Natural killer cell treated with Interleukin-12 subunit alpha and Interleukin-12 subunit beta and Interleukin-15 and Interleukin-18, amount 100 ng/mL, for 72 hours (primary cell): Measurements from ENCODE around the gene OMP. TPM values are rescaled to one million over a fixed set of nuclear protein-coding genes. Genes with fewer than 3 reads are reported as not detected.
"Not testable (repeated sequence)": the region's sequence is repeated elsewhere in the genome, so short reads cannot be mapped to it uniquely, and the experiment has no call there.

Experiments
- ATAC-seq, 2 donors: fragments of 150-1000 bp; cut with Tn5 transposase in 1 of 2; sonication (Bioruptor Pico), chemical (Tn5 transposase) in 1 of 2; 2 replicates each; pipeline ENCODE4 v1.10.0; 2021
- DNase-seq: peaks from one replicate; pipeline ENCODE4 v3.0.0; 2022; ENCODE audit warnings: low spot score
- H3K27ac Mint-ChIP-seq, 2 donors: 1 replicate in 1 of 2; 2 replicates in 1 of 2; pipeline ENCODE4 v1.8.0; 2022; ENCODE audit warnings: mixed read lengths in 2 of 2, mild to moderate bottlenecking in 1 of 2, moderate library complexity in 1 of 2
- H3K27me3 Mint-ChIP-seq, 2 donors: 1 replicate in 1 of 2; 2 replicates in 1 of 2; pipeline ENCODE4 v1.8.0; 2022; ENCODE audit warnings: mixed read lengths in 2 of 2
- H3K36me3 Mint-ChIP-seq: one replicate; pipeline ENCODE4 v1.8.0; 2022; ENCODE audit warnings: mixed read lengths
- H3K4me1 Mint-ChIP-seq, 2 donors: 1 replicate in 1 of 2; 2 replicates in 1 of 2; pipeline ENCODE4 v1.8.0; 2022; ENCODE audit warnings: low read depth in 2 of 2, mixed read lengths in 2 of 2, mild to moderate bottlenecking in 1 of 2
- H3K4me3 Mint-ChIP-seq: one replicate; pipeline ENCODE4 v1.8.0; 2022; ENCODE audit warnings: mixed read lengths
- H3K9me3 Mint-ChIP-seq: 2 replicates; pipeline ENCODE4 v1.8.0; 2022; ENCODE audit warnings: mixed read lengths
- total RNA-seq, 2 donors: library from RNA; stranded (reverse); gene quantifications; one replicate each; pipeline ENCODE4 v1.2.3, GENCODE V29; 2022

The OMP gene
- total RNA-seq, 2 donors from 2014 or later = not detected

DNA sequence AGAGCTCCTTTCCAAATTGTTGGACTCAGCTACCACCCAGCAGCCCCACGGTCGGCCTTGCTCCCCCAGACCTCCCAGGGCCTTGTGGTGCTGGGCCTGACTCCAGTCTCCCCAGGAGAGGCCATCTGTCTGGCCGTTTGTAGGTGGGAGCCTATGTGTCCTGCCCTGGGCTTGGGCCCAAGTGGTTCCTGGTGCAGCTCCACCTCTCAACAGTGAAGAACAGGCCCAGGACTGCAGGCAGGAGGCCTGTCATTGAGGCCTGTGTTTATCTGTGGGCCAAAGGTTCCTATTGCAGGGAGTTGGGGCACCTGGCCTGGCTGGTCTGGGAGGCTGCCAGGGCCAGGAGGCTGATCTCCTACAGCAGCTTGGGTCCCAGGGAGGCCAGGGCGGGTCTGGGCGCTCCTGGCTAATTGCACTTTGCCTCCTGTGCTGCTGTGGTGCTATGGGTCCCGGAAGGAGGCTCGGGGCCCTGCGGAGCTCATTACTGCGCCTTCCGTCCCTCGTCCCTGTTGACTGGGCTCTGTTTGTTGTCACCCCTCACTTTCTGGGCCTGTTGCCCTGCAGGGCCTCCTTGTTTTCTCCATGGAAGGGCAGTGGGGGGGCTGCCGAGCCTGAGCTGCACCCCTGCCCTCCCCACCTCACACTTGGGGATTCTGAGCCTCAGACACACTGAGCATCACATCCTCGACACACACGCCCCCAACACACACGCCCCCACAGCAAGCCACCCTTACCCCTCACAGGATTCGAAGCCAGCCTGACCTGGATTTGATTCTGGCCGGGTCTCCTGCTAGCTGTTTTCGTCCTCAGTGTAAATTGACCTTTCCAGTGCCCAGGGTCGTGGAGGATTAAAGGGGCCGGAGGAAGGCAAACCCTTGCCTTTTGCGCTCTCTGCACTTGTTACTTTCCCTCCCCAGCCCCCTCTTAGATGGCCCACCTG, 6.8 kb upstream of the OMP start:
- Mint-ChIP-seq H3K27ac (no peak overlapping the region), H3K4me3 (no peak overlapping the region), H3K36me3 (no peaks in the 10 kb centered on the region), H3K9me3 (no peaks in the 10 kb centered on the region), H3K27me3 (no peaks in the 10 kb centered on the region), H3K4me1 (peaks cover 0 to 4% of the 10 kb centered on the region in 2 donors)
- DNase-seq = no peak
- ATAC-seq = no peak

DNA sequence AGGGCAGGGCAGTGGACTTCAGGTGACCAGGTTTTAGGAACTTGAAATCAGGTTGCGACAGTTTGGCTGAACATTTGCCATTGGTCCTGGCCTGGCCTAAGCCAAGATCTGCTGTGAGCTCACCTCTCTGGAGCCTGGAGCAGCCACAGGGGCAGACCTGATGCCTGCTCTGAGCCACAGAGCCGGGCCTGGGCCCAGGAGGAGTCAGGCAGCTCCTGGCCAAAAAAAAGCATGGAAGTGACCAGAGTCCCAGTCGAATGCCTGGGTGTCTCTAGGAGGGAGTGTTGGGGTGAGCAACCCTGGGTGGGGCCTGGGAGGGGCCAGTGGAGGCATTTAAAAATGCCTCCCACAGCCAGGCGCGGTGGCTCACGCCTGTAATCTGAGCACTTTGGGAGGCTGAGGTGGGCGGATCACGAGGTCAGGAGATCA, 6.0 kb upstream of the OMP start:
- Mint-ChIP-seq H3K27me3 (no peaks in the 10 kb centered on the region), H3K4me1 (peaks cover 0 to 5% of the 10 kb centered on the region in 2 donors), H3K27ac (no peak overlapping the region), H3K9me3 (no peaks in the 10 kb centered on the region), H3K4me3 (no peak overlapping the region), H3K36me3 (no peaks in the 10 kb centered on the region)
- no peak for DNase-seq
- ATAC-seq = no peak

GRCh38 chr11:77097180-77097579, 5.5 kb upstream of the OMP start:
- not testable (repeated sequence) for ATAC-seq, H3K4me1 Mint-ChIP-seq, H3K27me3 Mint-ChIP-seq, H3K36me3 Mint-ChIP-seq, H3K27ac Mint-ChIP-seq, H3K9me3 Mint-ChIP-seq, H3K4me3 Mint-ChIP-seq
- DNase-seq = peak; percentile 8

- H3K4me1 Mint-ChIP-seq = peaks cover 0 to 5% of the 10 kb centered on the region in 2 donors
- ATAC-seq (no peak), DNase-seq (no peak)
Measured at GRCh38 chr11:77100166-77101042, 2.2 kb upstream of the OMP start.

DNA sequence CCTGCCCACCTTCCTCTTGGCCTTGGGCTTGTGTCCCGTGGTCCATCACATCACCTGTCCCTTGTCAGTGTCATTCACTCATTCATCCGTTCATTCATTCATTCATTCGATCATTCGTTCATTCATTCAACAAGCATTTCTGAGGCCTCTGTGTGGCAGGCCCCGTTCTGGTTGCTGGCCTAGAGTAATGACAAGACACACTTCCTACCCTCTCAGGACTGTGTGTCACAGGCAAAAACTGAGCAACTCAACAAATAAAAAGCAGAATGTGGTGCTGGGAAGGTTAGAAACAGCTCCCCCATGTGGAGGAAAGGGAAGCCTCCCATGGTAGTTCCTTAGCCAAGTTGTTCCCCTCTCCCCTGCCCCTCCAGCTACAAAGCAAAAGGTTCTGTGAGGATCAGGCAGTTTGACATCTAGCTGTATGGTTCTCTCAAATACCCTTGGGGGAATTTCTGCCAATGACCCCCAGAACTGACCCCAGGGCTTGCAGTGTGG, 1.6 kb upstream of the OMP start:
- Mint-ChIP-seq H3K4me1 (peaks cover 0 to 5% of the 10 kb centered on the region in 2 donors), H3K4me3 (no peak overlapping the region), H3K27ac (no peak overlapping the region), H3K27me3 (no peaks in the 10 kb centered on the region), H3K9me3 (no peaks in the 10 kb centered on the region), H3K36me3 (no peaks in the 10 kb centered on the region)
- no peak for ATAC-seq
- DNase-seq = peak; percentile 18

More at GRCh38 chr11:77100166-77101042, 2.2 kb upstream of the OMP start:
- Mint-ChIP-seq H3K27ac (no peak overlapping the region), H3K9me3 (no peaks in the 10 kb centered on the region), H3K36me3 (no peaks in the 10 kb centered on the region), H3K4me3 (no peak overlapping the region), H3K27me3 (no peaks in the 10 kb centered on the region)

GRCh38 chr11:77103319-77103718, 679 bp downstream of the OMP start:
- peaks cover 0 to 5% of the 10 kb centered on the region in 2 donors for H3K4me1 Mint-ChIP-seq
- DNase-seq (no peak), ATAC-seq (no peak)
- H3K4me3 Mint-ChIP-seq = no peak overlapping the region
- H3K9me3 Mint-ChIP-seq = no peaks in the 10 kb centered on the region
- peak overlapping the region in 1 of 2 donors; percentile 12 for H3K27ac Mint-ChIP-seq
- H3K27me3 Mint-ChIP-seq = no peaks in the 10 kb centered on the region
- H3K36me3 Mint-ChIP-seq = no peaks in the 10 kb centered on the region

- ATAC-seq (no peak), DNase-seq (no peak)
- no peak overlapping the region for H3K4me3 Mint-ChIP-seq
- H3K27ac Mint-ChIP-seq = no peak overlapping the region
- H3K27me3 Mint-ChIP-seq = no peaks in the 10 kb centered on the region
- no peaks in the 10 kb centered on the region for H3K36me3 Mint-ChIP-seq
- peaks cover 0 to 5% of the 10 kb centered on the region in 2 donors for H3K4me1 Mint-ChIP-seq
- no peaks in the 10 kb centered on the region for H3K9me3 Mint-ChIP-seq
Measured at GRCh38 chr11:77104727-77105126, 2.1 kb downstream of the OMP start.

GRCh38 chr11:77106321-77106720, 3.7 kb downstream of the OMP start:
- Mint-ChIP-seq H3K27me3 (no peaks in the 10 kb centered on the region), H3K9me3 (no peaks in the 10 kb centered on the region), H3K27ac (no peak overlapping the region), H3K4me1 (no peaks in the 10 kb centered on the region), H3K36me3 (no peaks in the 10 kb centered on the region), H3K4me3 (no peak overlapping the region)
- DNase-seq (no peak), ATAC-seq (no peak)

DNA sequence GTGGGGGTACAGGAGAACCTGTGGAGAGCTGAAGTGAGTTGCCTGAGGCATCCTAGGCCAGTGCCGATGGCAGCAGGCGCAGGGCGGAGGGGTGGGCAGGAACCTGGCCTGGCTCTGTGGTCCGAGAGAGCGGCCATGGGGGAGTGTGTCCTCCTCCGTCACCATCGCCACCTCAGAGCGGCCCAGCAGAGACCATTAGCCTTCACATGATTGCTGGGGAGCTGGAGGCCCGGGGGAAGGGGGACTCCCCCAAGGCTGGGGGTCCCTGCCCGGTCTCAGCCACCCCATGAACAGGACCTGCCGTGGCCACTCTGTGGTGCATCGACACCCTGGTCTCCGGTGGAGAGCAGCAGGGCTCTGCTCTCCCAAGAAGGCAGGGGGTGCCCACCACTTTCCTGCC, 4.1 kb downstream of the OMP start:
- Mint-ChIP-seq H3K4me1 (peaks cover 0 to under 1% of the 10 kb centered on the region in 2 donors), H3K9me3 (no peaks in the 10 kb centered on the region), H3K27ac (no peak overlapping the region), H3K36me3 (no peaks in the 10 kb centered on the region), H3K27me3 (no peaks in the 10 kb centered on the region), H3K4me3 (no peak overlapping the region)
- no peak for DNase-seq
- ATAC-seq = no peak

DNA sequence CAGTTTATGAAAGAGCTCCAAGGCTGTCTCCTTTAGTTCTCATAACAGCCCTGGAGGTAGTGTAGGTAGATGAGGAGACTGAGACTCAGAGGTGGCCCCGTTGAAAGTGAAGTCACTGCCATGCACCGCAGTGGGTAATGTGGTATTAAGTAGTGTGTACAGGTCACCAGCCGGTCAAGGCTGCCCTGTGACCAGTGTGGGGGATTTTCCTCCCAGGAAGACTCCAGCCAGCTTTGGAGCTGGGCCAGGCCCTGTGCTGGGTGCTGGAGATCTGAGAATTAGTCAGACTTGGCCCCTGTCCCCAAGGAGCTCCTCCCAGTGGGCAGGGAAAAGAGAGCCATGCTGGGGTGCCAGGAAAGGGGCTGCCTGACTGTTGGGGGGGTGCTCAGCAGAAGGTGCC, 5.3 kb downstream of the OMP start:
- ATAC-seq (no peak), DNase-seq (no peak)
- Mint-ChIP-seq H3K36me3 (no peaks in the 10 kb centered on the region), H3K27me3 (no peaks in the 10 kb centered on the region), H3K9me3 (no peaks in the 10 kb centered on the region), H3K4me1 (peaks cover 0 to 3% of the 10 kb centered on the region in 2 donors), H3K27ac (no peak overlapping the region), H3K4me3 (no peak overlapping the region)

DNA sequence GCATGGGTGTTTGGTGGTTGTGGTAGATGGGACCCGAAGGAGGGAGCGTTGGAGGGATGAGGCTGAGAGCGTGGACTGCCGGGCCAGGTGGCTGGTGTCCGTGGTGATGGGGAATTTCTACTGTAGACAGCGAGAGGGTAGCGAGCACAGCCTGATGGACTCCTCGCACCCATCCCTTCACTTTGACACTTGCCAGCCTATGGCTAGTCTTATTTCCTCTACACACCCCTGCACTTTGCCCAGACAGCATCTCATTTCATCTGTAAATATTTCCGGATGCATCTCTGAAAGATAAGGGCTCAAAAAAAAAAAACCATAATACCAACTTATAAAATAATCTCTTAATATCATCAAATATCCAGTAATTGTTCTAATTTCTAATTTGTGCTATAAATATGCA, 5.8 kb downstream of the OMP start:
- DNase-seq (no peak), ATAC-seq (no peak)
- no peaks in the 10 kb centered on the region for H3K27me3 Mint-ChIP-seq
- no peaks in the 10 kb centered on the region for H3K9me3 Mint-ChIP-seq
- no peak overlapping the region for H3K27ac Mint-ChIP-seq
- H3K4me1 Mint-ChIP-seq = peaks cover 0 to 5% of the 10 kb centered on the region in 2 donors
- H3K4me3 Mint-ChIP-seq = no peak overlapping the region
- no peaks in the 10 kb centered on the region for H3K36me3 Mint-ChIP-seq

DNA sequence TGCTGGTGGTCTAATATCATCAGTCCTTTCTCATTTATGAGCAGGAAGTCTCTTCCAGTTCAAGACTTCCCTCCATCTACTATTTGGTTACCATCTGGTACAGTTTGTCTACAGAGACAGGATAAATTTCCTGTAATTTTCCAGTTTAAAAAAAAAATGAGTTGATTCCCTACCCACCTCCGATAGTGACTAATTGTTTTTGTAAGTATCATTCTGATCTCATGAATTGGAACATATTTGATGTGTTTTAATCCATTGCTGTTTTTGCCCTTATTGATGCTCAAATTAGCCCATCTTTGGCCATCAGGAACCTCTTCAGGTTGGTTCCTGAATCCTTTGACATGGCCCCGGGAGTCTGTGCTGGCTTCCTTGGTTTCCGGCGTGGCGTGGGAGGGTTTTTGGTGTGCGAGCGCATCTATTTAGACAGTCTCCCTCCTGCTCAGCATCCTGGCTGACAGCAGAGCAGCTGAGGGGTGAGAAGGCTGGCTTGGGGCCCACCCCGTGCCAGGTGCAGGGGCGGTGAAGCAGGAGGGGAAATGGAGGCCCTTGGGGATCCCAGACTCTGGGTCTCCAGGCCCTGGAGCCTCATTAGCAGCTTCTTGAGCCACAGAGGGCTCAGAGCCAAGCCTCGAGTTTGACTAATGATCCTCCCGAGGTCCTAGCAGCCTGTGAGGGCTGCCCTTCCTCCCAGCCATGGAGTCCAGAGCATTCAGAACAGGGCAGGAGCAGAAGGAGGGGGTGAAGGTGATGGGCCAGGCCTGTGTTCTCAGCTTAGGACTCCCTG, 6.8 kb downstream of the OMP start:
- H3K27ac Mint-ChIP-seq = peak overlapping the region in 1 of 2 donors; percentile 45
- H3K27me3 Mint-ChIP-seq = no peaks in the 10 kb centered on the region

DNA sequence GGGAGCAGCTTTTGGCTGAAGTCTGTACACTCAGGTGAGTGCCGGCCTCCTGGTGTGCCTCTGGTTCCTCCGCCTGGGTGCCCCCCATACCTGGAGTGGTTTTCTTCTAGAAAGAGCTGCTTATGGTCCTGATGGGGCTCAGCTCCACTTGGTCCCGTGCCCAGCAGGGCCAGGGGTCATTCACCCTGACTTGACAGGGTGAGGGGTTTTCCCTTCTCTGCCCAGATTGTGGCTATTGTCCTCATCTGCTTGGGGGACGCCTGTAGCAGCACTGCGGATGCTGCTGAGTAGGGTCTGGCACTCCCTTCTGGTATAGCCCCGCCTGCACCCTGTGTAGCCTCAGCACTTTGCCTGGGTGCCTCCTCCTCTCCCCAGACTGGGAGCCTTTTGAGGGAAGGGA, 8.2 kb downstream of the OMP start:
- peaks cover 0 to 5% of the 10 kb centered on the region in 2 donors for H3K4me1 Mint-ChIP-seq

More for the DNA sequence above, 6.8 kb downstream of the OMP start:
- peaks cover 0 to 5% of the 10 kb centered on the region in 2 donors for H3K4me1 Mint-ChIP-seq
- H3K9me3 Mint-ChIP-seq = no peaks in the 10 kb centered on the region
- no peak overlapping the region for H3K4me3 Mint-ChIP-seq
- no peaks in the 10 kb centered on the region for H3K36me3 Mint-ChIP-seq
- no peak for DNase-seq
- ATAC-seq = no peak

More for the DNA sequence above, 8.2 kb downstream of the OMP start:
- Mint-ChIP-seq H3K9me3 (no peaks in the 10 kb centered on the region), H3K36me3 (no peaks in the 10 kb centered on the region), H3K4me3 (no peak overlapping the region), H3K27me3 (no peaks in the 10 kb centered on the region), H3K27ac (no peak overlapping the region)
- DNase-seq = no peak
- ATAC-seq = no peak
